WTC11 (cell line): ENCODE measurements around the gene MMP7. TPM values are rescaled to one million over a fixed set of nuclear protein-coding genes. Genes with fewer than 3 reads are reported as not detected.

ENCODE experiments used
- ATAC-seq: fragments of 200-7000 bp; cut with Tn5 transposase; 2 replicates; pipeline ENCODE4 v1.10.0; 2021; ENCODE audit warnings: mild to moderate bottlenecking, moderate library complexity
- CTCF ChIA-PET: fragments of 300-600 bp; sonication (Branson Sonifier 250); formaldehyde crosslinking; loops from one replicate; lab custom pipeline; 2021; ENCODE audit warnings: antibody characterized with exemption; lab: Charles Lee
- POLR2A ChIA-PET: fragments of 350-600 bp; sonication (Branson Sonifier 250); formaldehyde crosslinking; loops from one replicate; lab custom pipeline; 2021; ENCODE audit warnings: antibody characterized with exemption; lab: Charles Lee
- DNase-seq: peaks from one replicate; pipeline ENCODE4 v3.0.0; 2021; ENCODE audit warnings: low spot score
- H3K27ac Mint-ChIP-seq: 2 replicates; pipeline ENCODE4 v1.8.0; 2021; ENCODE audit warnings: mixed read lengths
- H3K27me3 Mint-ChIP-seq: 2 replicates; pipeline ENCODE4 v1.8.0; 2021; ENCODE audit warnings: low read depth, mild to moderate bottlenecking, moderate library complexity, mixed read lengths
- H3K36me3 Mint-ChIP-seq: 2 replicates; pipeline ENCODE4 v1.8.0; 2021; ENCODE audit warnings: mixed read lengths
- H3K4me1 Mint-ChIP-seq: 2 replicates; pipeline ENCODE4 v1.8.0; 2022; ENCODE audit warnings: mixed read lengths
- H3K4me3 Mint-ChIP-seq: 2 replicates; pipeline ENCODE4 v1.8.0; 2021; ENCODE audit warnings: mild to moderate bottlenecking, moderate library complexity, mixed read lengths
- H3K9me3 Mint-ChIP-seq: 2 replicates; pipeline ENCODE4 v1.8.0; 2021; ENCODE audit warnings: mixed read lengths
- ATF6 ChIP-seq: sonication (generic); formaldehyde crosslinking; IDR thresholded peaks from 2 replicates; pipeline ENCODE4 v1.8.1; 2023; ENCODE audit warnings: mild to moderate bottlenecking, missing genetic modification reagents
- CREB1 ChIP-seq: sonication (generic); formaldehyde crosslinking; IDR thresholded peaks from 2 replicates; pipeline ENCODE4 v1.8.0; 2023; ENCODE audit warnings: mild to moderate bottlenecking, missing genetic modification reagents
- ELF4 ChIP-seq: sonication (generic); formaldehyde crosslinking; IDR thresholded peaks from 2 replicates; pipeline ENCODE4 v1.8.1; 2022; ENCODE audit warnings: low read depth, mild to moderate bottlenecking, moderate library complexity, missing genetic modification reagents
- FOXK1 ChIP-seq: sonication (generic); formaldehyde crosslinking; IDR thresholded peaks from 2 replicates; pipeline ENCODE4 v1.8.0; 2022; ENCODE audit warnings: mild to moderate bottlenecking, moderate library complexity, missing genetic modification reagents
- KAT7 ChIP-seq: sonication (generic); formaldehyde crosslinking; IDR thresholded peaks from 2 replicates; pipeline ENCODE4 v1.8.1; 2023; ENCODE audit warnings: missing genetic modification reagents, mild to moderate bottlenecking, borderline replicate concordance
- NR1H2 ChIP-seq: sonication (generic); formaldehyde crosslinking; IDR thresholded peaks from 2 replicates; pipeline ENCODE4 v1.9.0; 2021; ENCODE audit warnings: mild to moderate bottlenecking, moderate library complexity, missing genetic modification reagents
- NR2C2 ChIP-seq: sonication (generic); formaldehyde crosslinking; IDR thresholded peaks from 2 replicates; pipeline ENCODE4 v1.8.0; 2022; ENCODE audit warnings: mild to moderate bottlenecking, missing genetic modification reagents
- OVOL2 ChIP-seq: fragments of 250-450 bp; sonication (Bioruptor Pico); IDR thresholded peaks from 2 replicates; pipeline ENCODE4 v1.9.0; 2021; ENCODE audit warnings: mild to moderate bottlenecking, borderline replicate concordance
- SOX15 ChIP-seq: fragments of 250-450 bp; sonication (Bioruptor Pico); IDR thresholded peaks from 2 replicates; pipeline ENCODE4 v1.9.0; 2021; ENCODE audit warnings: mild to moderate bottlenecking
- TP53 ChIP-seq: sonication (generic); formaldehyde crosslinking; IDR thresholded peaks from 2 replicates; pipeline ENCODE4 v1.8.1; 2023; ENCODE audit warnings: mild to moderate bottlenecking, missing genetic modification reagents
- ZNF232 ChIP-seq: sonication (generic); formaldehyde crosslinking; IDR thresholded peaks from 2 replicates; pipeline ENCODE4 v1.8.0; 2022; ENCODE audit warnings: mild to moderate bottlenecking, missing genetic modification reagents
- ZNF671 ChIP-seq: fragments of 250-450 bp; sonication (Bioruptor Pico); IDR thresholded peaks from 2 replicates; pipeline ENCODE4 v1.8.0; 2021; ENCODE audit warnings: mild to moderate bottlenecking
- total RNA-seq: library from RNA; stranded (reverse); gene quantifications from 3 replicates; pipeline ENCODE4 v1.2.3, GENCODE V29; 2021
- TF ChIP-seq, protein P1 (sequence below): sonication (generic); formaldehyde crosslinking; IDR thresholded peaks from 2 replicates; pipeline ENCODE4 v1.8.0; 2023; ENCODE audit warnings: missing genetic modification reagents, mild to moderate bottlenecking, borderline replicate concordance
- TF ChIP-seq, protein P2 (sequence below): sonication (generic); formaldehyde crosslinking; IDR thresholded peaks from 2 replicates; pipeline ENCODE4 v1.8.0; 2022; ENCODE audit warnings: missing genetic modification reagents

Gene MMP7
- total RNA-seq, 1 experiment from 2014 or later = 0.50 TPM

- TF ChIP-seq, protein P1, sequence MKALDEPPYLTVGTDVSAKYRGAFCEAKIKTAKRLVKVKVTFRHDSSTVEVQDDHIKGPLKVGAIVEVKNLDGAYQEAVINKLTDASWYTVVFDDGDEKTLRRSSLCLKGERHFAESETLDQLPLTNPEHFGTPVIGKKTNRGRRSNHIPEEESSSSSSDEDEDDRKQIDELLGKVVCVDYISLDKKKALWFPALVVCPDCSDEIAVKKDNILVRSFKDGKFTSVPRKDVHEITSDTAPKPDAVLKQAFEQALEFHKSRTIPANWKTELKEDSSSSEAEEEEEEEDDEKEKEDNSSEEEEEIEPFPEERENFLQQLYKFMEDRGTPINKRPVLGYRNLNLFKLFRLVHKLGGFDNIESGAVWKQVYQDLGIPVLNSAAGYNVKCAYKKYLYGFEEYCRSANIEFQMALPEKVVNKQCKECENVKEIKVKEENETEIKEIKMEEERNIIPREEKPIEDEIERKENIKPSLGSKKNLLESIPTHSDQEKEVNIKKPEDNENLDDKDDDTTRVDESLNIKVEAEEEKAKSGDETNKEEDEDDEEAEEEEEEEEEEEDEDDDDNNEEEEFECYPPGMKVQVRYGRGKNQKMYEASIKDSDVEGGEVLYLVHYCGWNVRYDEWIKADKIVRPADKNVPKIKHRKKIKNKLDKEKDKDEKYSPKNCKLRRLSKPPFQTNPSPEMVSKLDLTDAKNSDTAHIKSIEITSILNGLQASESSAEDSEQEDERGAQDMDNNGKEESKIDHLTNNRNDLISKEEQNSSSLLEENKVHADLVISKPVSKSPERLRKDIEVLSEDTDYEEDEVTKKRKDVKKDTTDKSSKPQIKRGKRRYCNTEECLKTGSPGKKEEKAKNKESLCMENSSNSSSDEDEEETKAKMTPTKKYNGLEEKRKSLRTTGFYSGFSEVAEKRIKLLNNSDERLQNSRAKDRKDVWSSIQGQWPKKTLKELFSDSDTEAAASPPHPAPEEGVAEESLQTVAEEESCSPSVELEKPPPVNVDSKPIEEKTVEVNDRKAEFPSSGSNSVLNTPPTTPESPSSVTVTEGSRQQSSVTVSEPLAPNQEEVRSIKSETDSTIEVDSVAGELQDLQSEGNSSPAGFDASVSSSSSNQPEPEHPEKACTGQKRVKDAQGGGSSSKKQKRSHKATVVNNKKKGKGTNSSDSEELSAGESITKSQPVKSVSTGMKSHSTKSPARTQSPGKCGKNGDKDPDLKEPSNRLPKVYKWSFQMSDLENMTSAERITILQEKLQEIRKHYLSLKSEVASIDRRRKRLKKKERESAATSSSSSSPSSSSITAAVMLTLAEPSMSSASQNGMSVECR = no peak
- TF ChIP-seq NR1H2 (CRISPR knock-in tag) (no peak), NR2C2 (CRISPR knock-in tag) (no peak), TP53 (no peak)
- TF ChIP-seq, all 79 proteins: peak for 0
These were observed 37.0 kb downstream of the MMP7 start (continued) for GRCh38 chr11:102493524-102493923.

GRCh38 chr11:102491969-102492368, 38.6 kb downstream of the MMP7 start:
- H3K36me3 Mint-ChIP-seq = no peaks in the 10 kb centered on the region
- CTCF ChIA-PET = interaction anchor here (0.8 kb wide), 1 partner anchor 150 kb away, joined by 4 read pairs; no protein-coding TSS in a partner anchor
- H3K9me3 Mint-ChIP-seq = no peaks in the 10 kb centered on the region

More at GRCh38 chr11:102491969-102492368, 38.6 kb downstream of the MMP7 start:
- ATAC-seq (no peak), DNase-seq (no peak)
- TF ChIP-seq SOX15 (CRISPR knock-in tag) = no peak
- no peak for TF ChIP-seq CREB1 (CRISPR knock-in tag)
- no peak for TF ChIP-seq ELF4
- TF ChIP-seq, protein P2, sequence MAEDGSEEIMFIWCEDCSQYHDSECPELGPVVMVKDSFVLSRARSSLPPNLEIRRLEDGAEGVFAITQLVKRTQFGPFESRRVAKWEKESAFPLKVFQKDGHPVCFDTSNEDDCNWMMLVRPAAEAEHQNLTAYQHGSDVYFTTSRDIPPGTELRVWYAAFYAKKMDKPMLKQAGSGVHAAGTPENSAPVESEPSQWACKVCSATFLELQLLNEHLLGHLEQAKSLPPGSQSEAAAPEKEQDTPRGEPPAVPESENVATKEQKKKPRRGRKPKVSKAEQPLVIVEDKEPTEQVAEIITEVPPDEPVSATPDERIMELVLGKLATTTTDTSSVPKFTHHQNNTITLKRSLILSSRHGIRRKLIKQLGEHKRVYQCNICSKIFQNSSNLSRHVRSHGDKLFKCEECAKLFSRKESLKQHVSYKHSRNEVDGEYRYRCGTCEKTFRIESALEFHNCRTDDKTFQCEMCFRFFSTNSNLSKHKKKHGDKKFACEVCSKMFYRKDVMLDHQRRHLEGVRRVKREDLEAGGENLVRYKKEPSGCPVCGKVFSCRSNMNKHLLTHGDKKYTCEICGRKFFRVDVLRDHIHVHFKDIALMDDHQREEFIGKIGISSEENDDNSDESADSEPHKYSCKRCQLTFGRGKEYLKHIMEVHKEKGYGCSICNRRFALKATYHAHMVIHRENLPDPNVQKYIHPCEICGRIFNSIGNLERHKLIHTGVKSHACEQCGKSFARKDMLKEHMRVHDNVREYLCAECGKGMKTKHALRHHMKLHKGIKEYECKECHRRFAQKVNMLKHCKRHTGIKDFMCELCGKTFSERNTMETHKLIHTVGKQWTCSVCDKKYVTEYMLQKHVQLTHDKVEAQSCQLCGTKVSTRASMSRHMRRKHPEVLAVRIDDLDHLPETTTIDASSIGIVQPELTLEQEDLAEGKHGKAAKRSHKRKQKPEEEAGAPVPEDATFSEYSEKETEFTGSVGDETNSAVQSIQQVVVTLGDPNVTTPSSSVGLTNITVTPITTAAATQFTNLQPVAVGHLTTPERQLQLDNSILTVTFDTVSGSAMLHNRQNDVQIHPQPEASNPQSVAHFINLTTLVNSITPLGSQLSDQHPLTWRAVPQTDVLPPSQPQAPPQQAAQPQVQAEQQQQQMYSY (CRISPR knock-in tag) = no peak
- no peak for TF ChIP-seq KAT7 (CRISPR knock-in tag)
- no peak for TF ChIP-seq OVOL2 (CRISPR knock-in tag)
- TF ChIP-seq ZNF232 (CRISPR knock-in tag) = no peak
- no peak for TF ChIP-seq FOXK1 (CRISPR knock-in tag)
- no peak for TF ChIP-seq ATF6 (CRISPR knock-in tag)
- TF ChIP-seq ZNF671 (CRISPR knock-in tag) = no peak
- POLR2A ChIA-PET = no interaction called here
- H3K27me3 Mint-ChIP-seq = no peaks in the 10 kb centered on the region
- H3K27ac Mint-ChIP-seq = no peak overlapping the region
- H3K4me3 Mint-ChIP-seq = no peak overlapping the region
- peaks cover 6% of the 10 kb centered on the region for H3K4me1 Mint-ChIP-seq
